GM12864 (cell line): Measurements from ENCODE around the gene TSEN2.

Experiments
- DNase-seq: peaks from one replicate; pipeline ENCODE4 v3.0.0-alpha.2; 2011; ENCODE audit warnings: low read depth
- H3K4me3 ChIP-seq: 2 replicates; pipeline ENCODE4 v1.5.1; 2011; ENCODE audit warnings: mild to moderate bottlenecking, low read depth, low read length, control low read depth
- CTCF ChIP-seq: IDR thresholded peaks from 2 replicates; pipeline ENCODE4 v1.5.1; 2011; ENCODE audit warnings: low read depth, mild to moderate bottlenecking, moderate library complexity, low read length, control low read depth, inconsistent platforms; ENCODE audit errors: missing control alignments

TSEN2 gene

DNA sequence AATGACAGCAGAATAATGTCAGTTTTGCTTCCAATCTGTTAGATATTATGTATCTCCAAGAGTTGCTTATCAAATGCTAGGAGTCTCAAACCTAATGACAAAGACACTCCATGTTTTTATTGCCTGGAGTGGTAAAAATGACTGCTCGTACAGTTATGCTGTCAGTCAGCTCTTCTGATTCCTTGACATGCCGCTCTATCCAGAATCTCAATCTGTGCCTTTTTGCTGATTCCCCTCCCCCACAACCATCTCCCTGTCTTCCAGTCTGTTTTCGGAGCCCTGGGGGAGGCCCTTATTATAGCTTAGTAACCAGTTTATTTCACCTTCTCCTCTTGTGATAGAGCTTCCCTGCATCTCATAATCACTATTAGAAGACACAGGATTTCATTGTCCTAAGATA lies 75.2 kb downstream of the TSEN2 start:
- no peak overlapping the region for H3K4me3 ChIP-seq
- TF ChIP-seq CTCF = no peak
- DNase-seq = no peak

- no peak for DNase-seq
- no peak for TF ChIP-seq CTCF
- no peak overlapping the region for H3K4me3 ChIP-seq
Measured at GRCh38 chr3:12560505-12561190, 76.4 kb downstream of the TSEN2 start.

DNA sequence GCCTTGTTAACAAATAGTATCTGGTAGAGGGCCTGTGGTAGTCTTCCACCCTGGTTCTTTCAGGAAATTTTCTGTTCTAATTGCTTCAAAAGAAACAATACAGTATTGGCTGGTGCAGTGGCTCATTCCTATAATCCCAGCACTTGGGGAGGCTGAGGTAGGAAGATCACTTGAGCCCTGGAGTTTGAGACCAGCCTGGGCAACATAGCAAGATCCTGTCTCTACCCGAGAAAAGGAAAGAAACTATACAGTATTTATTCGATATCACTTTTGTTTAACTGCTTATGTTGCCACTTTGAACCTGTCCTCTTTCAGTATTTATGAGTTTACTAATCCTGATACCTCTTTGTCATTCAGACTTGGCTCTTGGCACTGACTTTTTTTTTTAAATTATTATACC lies 77.1 kb downstream of the TSEN2 start:
- no peak for DNase-seq
- no peak for TF ChIP-seq CTCF
- no peak overlapping the region for H3K4me3 ChIP-seq

- H3K4me3 ChIP-seq = no peak overlapping the region
- no peak for TF ChIP-seq CTCF
- no peak for DNase-seq
Measured at GRCh38 chr3:12562451-12562850, 78.2 kb downstream of the TSEN2 start.

DNA sequence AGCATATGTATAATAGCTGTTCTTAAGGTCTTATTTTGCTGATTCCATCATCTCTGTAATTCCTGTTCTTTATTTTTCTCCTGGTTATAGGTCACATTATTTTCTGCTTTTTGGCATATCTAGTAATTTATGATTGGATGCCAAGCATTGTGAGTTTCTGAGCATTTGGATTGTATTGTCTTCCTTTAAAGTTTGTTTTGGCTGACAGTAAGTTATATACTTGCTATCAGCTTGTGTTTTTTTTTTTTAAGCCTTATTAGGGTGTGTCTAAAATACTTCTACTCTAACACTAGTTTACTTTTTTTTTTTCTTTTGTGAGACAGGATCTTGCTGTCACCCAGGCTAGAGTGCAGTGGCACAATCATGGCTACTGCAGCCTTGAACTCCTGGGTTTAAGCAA lies 82.7 kb downstream of the TSEN2 start:
- no peak overlapping the region for H3K4me3 ChIP-seq
- TF ChIP-seq CTCF = no peak
- DNase-seq = no peak

GRCh38 chr3:12568747-12569146 lies 84.5 kb downstream of the TSEN2 start:
- no peak overlapping the region for H3K4me3 ChIP-seq
- TF ChIP-seq CTCF = no peak
- DNase-seq = no peak

GRCh38 chr3:12569836-12570235 lies 85.6 kb downstream of the TSEN2 start:
- no peak for TF ChIP-seq CTCF
- H3K4me3 ChIP-seq = no peak overlapping the region
- DNase-seq = no peak
